Right ventricle myocardium inferior (tissue), 1 donor: ENCODE data around the gene PCBP3. TPM values are rescaled to one million over a fixed set of nuclear protein-coding genes. Genes with fewer than 3 reads are reported as not detected.

Source experiments
- ATAC-seq: fragments of 200-7000 bp; cut with Tn5 transposase; one replicate; pipeline ENCODE4 v1.9.1; 2020; ENCODE audit warnings: mild to moderate bottlenecking, moderate library complexity
- DNase-seq: peaks from one replicate; pipeline ENCODE4 v3.0.0; 2021; ENCODE audit errors: missing footprints
- intact Hi-C: fragments of 100-400 bp; cut with DNase I; formaldehyde crosslinking; loops from one replicate; pipeline ENCODE4 v1.11.0; 2022
- total RNA-seq: library from RNA; stranded (reverse); fragmentation: NEBNext Ultra II Directional; extraction: Animal tissue kit (Norgen Biotek cat#: 25700); gene quantifications from one replicate; pipeline ENCODE4 v1.2.1, GENCODE V29; 2021
- donor health status: DM: no; HTN: yes; CAD: no; lungs with severe emphysema.

PCBP3 gene
- total RNA-seq, 1 donor from 2014 or later = 3.7 TPM

DNA sequence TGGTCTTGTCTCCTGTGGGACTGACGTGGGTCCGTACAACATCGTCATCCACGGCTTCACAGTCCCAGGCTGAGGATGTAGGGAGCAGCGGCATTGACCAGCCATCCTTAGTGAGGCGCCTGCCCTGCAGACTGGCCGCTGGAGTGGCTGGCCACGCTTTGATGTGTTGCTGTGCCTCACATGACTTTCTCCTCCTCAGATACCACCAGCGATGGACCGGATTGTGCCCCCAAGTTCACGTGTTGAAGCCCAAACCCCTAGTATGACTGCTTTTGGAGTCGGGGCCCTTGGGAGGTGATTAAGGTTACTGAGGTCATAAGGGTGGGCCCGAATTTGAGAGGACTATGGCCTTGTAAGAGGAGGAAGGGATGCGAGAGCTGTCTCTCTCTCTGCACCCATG, 122.5 kb downstream of the PCBP3 start:
- no peak for DNase-seq
- ATAC-seq = no peak

GRCh38 chr21:45766501-45766900, 123.0 kb downstream of the PCBP3 start:
- DNase-seq = no peak
- ATAC-seq = no peak
- intact Hi-C loops = no loop called here

More for the DNA sequence above, 122.5 kb downstream of the PCBP3 start:
- intact Hi-C loops = no loop called here

DNA sequence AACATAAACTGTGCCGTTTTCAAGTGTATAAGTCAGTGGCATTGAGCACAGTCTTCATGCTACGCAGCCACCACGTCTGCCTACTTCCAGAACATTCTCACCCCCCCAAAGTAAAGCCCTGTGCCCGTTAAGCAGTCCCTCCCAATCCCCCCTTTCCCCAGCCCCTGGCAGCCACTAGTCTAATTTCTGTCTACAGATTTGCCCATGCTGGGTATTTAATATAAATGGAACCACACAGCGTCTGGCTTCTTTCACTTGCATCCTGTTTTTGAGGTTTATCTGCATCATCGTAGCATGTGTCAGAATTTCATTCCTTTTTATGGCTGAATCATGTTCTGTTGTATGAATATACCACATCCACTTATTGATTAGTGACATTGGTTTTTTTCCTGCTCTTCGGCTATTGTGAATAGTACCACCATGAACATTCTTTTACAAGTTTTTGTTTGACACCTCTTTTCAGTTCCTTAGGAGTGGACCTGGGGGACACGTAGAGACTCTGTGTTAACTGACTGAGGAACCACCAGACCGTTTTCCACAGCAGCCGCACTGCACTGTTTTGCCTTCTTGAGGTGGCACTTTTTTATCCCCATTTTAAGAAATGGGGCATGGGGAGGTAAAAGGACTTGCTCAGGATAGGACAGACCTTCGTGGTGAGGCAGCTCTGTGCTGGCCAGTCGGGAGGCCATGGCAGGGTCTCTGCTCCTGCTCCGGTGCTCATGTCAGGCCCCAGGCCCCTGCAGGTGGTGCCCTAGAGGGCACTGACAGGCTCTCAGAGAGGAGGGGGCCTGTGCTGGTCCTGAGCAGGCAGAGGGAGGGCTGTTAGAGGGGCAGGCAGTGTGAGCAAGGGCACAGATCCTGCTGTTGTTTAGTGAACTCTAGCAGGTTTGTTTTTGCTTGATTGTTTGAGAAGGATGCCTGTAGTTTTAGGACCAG, 123.8 kb downstream of the PCBP3 start:
- DNase-seq (no peak), ATAC-seq (no peak)
- intact Hi-C loops = no loop called here

DNA sequence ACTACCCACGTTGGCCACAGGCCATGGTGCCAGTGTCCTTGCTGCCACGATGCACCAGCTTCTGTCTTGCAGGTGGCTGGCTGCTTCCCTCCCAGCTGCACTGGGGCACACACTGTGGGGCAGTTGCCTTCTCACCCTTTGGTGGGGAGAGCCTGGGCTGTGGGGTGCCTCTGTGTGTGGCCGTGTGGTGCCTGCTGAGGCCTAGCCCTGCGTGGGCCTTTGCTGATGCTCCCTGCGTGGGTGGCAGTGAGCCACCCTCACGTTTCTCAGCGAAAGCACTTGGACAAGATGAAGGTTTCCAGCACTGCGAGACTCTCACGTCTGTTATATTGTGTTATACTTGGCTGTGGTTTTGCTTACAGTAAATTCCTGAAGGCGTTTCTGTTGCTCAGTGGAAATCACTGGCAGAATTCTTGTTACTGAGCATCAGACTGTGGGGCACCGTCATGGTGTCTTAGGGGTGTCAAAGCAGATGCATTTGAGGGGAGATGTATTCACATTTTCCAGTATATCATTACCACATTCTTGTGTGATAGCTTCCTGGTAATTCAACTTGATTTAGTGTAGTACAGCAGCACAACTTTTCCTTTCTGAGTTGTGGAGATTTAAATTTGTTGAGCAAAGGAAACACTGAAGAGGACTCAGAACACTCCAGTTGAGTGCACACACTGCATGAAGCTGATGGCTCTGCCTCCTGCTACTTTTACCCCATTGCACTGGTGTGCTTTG, 124.7 kb downstream of the PCBP3 start:
- intact Hi-C loops = no loop called here
- DNase-seq (no peak), ATAC-seq (no peak)

GRCh38 chr21:45768740-45769048, 125.2 kb downstream of the PCBP3 start:
- intact Hi-C loops = no loop called here
- ATAC-seq (no peak), DNase-seq (no peak)

GRCh38 chr21:45769294-45769693, 125.8 kb downstream of the PCBP3 start:
- ATAC-seq (no peak), DNase-seq (no peak)
- intact Hi-C loops = no loop called here

DNA sequence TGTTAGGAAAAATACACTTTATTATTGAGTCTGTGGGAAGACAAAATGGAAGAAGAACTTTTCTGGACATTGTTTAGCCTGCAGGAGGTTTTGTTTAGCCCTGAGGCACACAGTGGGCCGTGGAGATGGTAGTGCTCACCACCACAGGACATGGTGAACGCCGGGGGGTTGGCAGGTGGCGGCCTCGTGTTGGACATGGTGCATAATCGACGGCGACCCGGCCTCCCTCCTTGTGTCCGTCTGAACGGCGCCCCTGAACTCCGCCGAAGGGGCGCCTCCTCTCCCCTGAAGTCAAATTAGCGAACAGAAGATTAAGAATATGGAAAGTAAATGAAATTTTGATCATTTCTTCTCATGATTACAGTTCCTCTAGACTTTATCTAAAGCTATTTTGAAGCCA, 126.4 kb downstream of the PCBP3 start:
- intact Hi-C loops = no loop called here
- no peak for DNase-seq
- no peak for ATAC-seq

DNA sequence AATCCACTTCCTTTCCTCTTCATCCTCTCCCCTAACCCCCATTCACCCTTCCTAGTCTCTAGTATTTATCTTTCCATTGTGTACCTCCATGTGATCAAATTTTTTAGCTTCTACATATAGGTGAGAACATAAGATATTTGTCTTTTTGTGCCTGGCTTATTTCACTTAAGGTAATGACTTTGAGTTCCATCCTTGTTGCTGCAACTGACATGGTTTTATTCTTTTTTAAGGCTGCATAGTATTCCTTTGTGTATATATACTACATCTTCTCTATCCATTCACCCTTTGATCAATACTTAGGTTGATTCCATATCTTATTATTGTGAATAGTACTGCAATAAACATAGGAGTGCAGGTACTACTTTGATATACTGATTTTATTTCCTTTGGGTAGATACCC, 128.7 kb downstream of the PCBP3 start:
- intact Hi-C loops = no loop called here
- ATAC-seq = no peak
- no peak for DNase-seq

GRCh38 chr21:45774291-45774690, 130.8 kb downstream of the PCBP3 start:
- no peak for DNase-seq
- intact Hi-C loops = no loop called here
- no peak for ATAC-seq

DNA sequence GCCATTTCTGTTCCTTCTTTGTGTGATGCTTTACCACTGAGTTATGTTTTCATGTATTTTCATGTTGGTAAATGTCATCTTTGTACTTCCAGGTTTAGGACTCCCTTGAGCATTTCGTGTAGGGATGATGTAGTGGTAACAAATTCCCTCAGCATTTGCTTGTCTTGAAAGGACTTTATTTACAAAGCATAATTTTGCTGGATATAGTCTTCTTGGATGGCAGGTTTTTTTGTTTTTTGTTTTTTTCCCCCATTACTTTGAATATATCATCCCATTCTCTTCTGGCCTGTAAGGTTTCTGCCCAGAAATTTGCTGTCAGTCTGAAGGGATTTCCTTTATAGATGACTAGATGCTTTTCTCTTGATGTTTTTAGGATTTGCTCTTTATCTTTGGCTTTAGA, 133.4 kb downstream of the PCBP3 start:
- no peak for ATAC-seq
- intact Hi-C loops = no loop called here
- no peak for DNase-seq

- intact Hi-C loops = no loop called here
- no peak for ATAC-seq
- no peak for DNase-seq
These were observed 135.2 kb downstream of the PCBP3 start for GRCh38 chr21:45778686-45779085.

DNA sequence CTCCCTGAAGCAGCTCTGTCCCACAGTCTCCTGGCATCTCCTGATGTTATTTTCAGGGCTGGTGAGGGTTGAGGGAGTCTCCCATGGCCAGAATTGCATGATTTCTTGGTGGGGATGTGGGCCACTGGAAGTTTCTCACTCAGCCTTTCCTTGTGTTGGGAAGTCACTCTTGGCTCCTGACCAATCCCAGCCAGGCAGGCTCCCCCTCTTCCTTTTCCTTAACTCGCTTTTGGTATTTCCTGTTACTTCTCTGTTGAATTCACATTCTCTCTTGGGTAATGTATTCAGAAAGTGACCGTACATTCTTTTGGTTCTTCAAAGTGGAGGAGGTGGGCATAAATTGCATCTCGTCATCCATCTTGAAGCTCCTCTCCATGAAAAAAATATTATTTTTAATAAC, 135.7 kb downstream of the PCBP3 start:
- ATAC-seq (no peak), DNase-seq (no peak)
- intact Hi-C loops = no loop called here

- no peak for ATAC-seq
- intact Hi-C loops = no loop called here
- no peak for DNase-seq
These were observed 137.1 kb downstream of the PCBP3 start for GRCh38 chr21:45780647-45781046.

GRCh38 chr21:45781741-45782140, 138.2 kb downstream of the PCBP3 start:
- intact Hi-C loops = no loop called here
- no peak for DNase-seq
- ATAC-seq = no peak

- DNase-seq = no peak
- intact Hi-C loops = no loop called here
- ATAC-seq = no peak
These were observed 143.1 kb downstream of the PCBP3 start for GRCh38 chr21:45786660-45787059.

DNA sequence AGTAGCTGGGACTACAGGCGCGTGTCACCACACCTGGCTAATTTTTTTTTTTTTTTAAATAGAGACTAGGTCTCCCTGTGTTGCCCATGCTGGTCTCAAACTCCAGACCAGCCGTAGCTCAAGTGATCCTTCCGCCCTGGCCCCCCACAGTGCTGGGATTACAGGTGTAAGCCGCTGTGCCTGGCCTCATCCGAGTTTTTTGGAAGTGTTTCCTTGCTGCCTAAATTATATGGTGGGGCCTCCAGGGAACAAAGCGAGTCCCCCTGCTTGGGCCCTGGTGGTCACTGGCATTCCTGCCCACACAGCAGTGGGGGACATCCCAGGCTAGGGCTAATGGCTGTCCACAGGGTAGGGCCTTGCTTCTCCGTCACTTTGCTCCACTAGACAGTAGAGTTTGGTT, 143.8 kb downstream of the PCBP3 start:
- ATAC-seq = no peak
- DNase-seq = no peak
- intact Hi-C loops = no loop called here

DNA sequence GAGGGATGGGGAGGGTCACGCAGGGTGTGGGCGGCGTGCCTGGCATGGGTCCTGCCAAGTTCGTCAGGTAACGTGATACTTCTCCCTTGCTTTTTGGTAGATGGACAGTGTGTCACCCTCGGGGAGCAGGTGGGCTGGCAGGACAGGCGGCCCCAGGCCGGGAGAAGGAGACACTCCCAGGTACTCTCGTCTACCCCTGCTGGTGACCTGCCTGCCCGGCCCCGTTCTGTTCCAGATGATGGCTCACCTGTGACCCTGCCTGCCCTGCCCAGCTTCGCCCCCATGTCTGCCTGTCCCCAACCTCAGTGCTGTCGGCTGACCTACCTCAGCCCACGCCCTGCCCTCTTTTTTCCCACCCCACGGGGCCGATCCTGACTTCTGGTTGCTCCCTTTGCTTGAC, 144.7 kb downstream of the PCBP3 start:
- intact Hi-C loops = no loop called here
- no peak for DNase-seq
- ATAC-seq = no peak

DNA sequence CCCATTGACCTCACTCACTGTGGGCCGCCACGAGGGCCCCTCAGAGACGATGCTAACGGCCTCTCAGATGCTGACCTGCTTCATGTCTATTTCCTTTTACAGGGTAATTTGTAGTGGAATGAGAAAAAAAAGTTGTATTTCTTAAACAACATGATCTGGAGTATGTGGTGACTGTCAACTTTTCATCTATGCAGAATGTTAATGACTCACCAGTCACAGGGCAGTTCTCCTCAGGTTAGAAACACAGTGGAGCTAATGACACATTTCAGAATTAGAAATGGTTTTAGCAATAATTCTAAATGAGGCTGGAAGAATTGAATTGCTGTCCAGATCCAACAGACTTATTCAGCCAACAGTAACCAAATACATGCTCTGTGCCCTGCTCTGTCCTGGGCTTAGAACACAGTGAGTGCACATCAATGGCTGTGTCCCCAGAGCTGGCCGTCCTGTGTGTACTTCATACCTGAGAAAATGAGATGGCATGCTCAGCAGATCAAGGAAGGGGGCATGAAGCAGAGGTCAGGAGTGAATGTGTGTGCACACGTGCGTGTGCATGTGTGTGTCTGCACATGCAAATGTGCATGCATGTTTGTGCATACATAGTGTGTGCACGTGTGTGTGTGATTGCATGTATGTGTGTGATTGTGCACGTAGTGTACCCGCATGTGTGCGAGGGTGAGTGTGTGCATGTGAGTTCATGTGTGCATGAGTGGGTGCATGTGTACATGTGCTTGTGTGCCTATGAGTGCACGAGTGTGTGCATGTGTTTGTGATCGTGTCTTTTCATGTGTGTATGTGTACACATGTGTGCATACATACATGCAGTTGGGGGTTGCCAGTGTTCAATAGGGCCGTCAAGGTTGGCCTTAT, 145.3 kb downstream of the PCBP3 start:
- no peak for ATAC-seq
- intact Hi-C loops = no loop called here
- DNase-seq = no peak

GRCh38 chr21:45790427-45790826, 146.9 kb downstream of the PCBP3 start:
- ATAC-seq = no peak
- DNase-seq = no peak
- intact Hi-C loops = no loop called here
